ENCODE measurements around the gene TPCN2.

Gene TPCN2

DNA sequence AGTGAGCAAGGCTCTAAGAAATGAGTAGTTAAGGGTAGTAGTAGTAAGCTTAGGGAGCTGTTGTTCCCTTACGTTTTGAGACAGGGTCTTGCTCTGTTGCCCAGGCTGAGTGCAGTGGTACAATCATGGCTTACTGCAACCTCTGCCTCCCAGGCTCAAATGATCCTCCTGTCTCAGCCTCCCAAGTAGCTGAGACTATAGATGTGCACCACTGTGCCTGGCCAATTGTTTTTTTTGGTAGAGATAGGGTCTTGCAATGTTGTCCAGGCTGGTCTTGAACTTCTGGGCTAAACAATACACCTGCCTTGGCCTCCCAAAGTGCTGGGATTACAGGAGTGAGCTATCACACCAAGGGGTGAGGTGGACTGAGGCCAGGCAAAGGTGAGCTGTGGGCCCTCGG lies 117.0 kb downstream of the TPCN2 start:
- DNase-seq (ENCODE audit: low read depth in 2 of 2): no peak

DNA sequence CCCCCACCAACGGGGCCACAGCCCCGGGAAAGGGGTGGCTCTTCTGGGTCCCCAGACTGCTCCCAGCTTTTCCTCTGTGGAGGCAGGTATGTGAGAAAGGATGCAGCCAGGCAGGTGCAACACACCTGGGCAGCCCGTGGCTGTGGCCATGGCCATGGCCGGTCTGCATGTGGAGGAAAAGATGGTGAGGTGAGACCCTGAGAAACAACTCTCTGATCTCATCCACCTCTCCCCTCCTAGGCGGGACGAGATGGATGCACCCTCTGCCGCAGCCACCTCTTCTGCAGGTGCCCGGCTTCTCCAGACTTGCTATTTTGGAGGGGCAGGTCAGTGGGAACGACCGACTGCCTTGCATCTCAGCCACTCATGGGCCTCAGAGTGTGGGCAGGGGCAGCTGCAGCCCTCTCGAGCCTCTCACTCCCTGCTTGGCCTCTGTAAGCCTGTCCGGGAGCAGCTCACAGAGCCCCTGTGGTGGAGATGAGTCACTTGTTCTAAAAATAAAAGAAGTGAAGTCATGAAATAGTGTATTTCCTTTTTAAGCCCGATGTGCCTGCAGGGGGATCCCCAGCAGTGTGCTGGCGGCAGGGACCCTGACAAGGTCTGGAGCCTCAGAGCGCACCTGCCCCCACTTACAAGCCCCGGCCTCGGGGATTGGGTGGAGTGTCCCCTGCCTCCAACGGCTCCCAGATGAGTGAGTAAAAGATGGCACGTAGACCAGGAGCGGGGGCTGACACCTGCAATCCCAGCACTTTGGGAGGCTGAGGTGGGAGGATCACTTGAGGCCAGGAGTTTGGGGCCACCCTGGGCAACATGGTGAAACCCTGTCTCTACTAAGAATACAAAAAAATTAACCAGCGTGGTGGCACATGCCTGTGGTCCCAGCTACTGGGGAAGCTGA lies 117.7 kb downstream of the TPCN2 start:
- no peak for DNase-seq (ENCODE audit: low read depth in 2 of 2)

DNA sequence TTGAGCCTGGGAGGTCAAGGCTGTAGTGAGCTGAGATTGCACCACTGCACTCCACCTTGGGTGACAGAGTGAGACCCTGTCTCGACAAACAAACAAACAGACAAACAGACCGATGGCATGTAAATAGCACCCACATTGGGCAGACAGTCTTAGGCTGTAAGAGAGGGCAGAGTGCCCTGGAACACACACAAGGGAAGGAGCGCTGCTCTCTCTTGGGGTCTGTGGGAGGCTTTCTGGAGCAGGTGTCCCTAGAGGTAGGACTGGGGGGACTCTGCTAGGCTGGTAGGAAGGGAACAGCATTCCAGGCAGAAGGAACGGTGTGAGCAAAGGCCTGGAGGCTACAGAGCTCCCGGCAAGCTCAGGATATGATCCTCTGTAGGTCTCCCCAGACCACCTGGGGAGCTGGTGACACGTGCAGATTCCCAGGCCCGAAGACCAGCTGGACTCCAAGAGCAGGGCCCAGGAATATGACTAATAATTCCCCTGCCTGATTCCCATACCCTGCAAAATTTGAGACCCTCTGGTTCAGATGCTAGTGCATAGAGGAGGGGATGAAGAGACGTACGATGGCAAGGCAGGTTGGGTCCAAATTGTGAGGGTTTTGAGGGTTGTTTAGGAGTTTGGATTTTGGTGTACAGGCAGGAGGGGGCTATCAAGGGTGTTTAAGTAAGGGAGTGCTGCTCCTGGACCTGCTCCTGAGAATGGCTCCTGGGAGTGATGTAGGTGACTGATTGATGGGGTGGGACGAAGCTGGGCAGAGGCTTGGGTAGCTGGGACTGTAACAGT lies 118.6 kb downstream of the TPCN2 start:
- DNase-seq (ENCODE audit: low read depth in 2 of 2): no peak

DNA sequence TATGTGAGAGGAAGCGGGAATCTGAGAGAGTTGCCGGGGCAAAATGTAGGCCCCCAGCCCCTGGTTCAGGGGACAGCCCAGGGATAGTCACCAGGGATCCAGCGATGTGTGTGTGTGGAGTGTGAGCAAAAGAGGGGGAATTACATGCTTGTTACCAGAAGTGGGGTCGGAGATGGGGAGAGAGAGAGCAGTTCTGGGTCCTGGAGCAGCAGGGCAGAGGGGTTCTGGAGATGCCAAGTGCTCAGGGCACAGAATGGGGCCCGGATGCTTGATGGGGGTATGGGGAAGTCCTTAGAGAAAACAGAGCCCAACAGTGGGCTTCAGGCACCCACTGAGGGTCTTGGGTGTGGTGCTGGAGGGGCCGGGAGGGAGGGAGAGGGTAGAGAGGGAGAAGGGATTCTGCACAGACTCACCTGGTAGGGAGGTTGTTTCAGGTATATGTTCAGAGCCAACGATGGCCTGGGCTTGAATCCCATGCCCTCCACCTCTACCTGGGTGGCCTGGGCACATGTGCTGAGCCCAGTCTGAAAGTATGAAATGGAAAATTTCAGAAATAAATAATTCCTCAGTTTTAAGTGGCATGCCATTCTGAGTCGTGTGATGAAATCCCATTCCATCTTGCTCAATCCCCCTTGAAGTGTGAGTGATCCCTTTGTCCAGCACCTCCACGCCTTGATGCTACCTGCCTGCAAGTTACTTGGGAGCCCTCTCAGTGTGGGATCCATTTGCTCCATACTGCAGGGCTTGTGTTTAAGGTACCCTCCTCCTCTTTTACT lies 119.4 kb downstream of the TPCN2 start:
- DNase-seq (ENCODE audit: low read depth in 2 of 2): no peak

DNA sequence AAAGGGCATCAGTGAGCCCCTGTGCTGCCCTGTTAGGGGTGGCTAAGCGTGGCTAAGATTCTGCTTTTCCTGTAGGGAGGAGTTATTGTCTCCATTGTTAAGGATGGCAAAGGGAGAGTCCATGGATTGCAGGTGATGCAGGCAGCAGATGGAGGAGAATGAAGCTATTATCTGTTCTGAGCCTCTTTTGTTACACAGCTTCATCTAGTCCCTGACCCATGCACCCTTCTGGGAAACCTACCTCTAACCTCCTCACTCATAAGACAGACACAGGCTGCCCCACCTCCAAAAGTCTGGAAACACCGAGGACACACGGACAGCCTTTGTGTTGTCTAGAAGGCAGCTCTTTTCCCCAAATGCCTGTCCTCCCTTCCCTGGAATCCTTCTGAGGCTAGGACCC lies 120.7 kb downstream of the TPCN2 start:
- no peak for DNase-seq (ENCODE audit: low read depth in 2 of 2)

DNA sequence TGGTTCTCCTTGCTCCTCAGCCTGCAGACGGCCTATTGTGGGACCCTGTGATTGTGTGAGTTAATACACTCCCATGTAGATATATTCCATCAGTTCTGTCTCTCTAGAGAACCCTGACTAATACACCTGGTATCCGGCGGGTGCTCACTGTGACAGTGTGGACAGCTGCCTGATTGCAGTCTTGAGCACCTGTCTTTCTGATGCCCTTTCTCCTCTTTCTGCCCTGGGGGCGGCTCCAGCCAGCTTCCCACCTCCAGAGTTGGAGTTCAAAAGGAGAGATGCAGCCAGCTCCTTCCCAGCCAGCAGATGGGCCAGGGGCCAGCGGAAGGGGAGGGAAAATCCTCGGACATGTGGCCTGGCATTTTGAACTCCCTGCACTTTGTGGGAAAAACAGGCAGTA lies 122.0 kb downstream of the TPCN2 start:
- DNase-seq (ENCODE audit: low read depth in 2 of 2): no peak

DNA sequence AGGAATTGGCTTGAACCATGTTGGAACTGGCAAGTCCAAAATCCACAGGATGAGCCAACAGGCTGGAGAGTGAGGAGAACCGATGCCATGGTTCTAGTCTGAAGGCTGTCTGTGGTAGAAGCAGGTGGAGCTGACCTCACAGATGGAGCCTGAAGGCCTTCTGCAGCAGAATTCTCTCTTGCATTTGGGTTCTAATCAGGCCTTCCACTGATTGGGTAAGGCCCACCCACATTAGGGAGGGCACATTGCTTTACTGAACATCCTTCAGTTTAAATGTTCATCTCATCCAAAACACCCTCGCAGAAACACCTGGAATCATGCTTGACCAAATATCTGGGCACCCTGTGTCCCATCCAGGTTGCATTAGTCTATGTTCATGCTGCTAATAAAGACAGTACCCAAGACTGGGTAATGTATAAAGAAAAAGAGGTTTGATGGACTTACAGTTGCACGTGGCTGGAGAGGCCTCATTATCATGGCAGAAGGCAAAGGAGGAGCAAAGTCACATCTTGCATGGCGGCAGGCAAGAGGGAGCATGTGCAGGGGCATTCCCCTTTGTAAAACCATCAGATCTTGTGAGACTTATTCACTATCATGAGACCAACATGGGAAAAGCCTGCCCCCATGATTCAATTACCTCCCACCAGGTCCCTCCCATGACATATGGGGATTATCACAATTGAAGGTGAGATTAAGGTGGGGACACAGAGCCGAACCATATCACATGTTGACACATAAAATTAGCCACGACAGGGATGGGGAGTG lies 122.9 kb downstream of the TPCN2 start:
- DNase-seq (ENCODE audit: low read depth in 2 of 2): no peak

DNA sequence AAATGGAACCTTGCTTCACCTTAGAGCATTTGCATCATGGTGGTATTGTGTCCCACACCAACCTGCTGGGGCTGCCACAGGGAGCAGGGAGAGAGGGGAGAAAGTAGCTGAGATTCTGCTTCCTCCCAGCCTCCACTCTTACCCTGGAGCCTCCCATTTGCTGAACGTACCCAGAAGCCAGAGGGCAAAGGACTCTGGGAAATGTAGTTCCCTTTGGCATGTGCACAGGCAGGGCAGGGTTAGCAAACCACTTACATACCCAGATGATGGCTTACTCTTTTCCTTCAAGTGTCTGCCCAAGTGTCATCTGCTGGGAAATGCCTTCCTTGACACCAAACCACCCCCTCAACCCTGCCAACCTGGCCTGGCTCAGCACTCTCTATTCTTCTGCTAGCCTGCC lies 123.9 kb downstream of the TPCN2 start:
- DNase-seq (ENCODE audit: low read depth in 2 of 2): no peak

DNA sequence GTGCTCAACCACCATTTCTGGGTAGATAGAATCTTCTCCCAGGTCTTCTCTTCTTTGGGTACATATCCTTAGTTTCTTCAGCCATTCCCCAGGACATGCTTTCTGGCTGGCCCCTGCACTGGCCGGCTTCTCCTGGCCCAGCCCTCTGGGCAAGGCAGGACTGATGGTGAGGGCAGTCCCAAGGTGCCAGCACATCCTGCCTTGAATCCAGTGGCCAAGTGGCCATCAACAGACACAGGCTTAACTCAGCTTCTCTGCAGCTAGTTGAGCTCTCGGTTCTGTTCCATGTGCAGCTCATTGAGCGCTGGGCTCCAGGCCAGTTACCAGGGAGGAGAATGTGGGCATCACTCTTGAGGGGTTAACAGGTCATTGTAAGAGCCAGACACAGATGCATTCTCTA lies 124.6 kb downstream of the TPCN2 start:
- DNase-seq (ENCODE audit: low read depth in 2 of 2): no peak

DNA sequence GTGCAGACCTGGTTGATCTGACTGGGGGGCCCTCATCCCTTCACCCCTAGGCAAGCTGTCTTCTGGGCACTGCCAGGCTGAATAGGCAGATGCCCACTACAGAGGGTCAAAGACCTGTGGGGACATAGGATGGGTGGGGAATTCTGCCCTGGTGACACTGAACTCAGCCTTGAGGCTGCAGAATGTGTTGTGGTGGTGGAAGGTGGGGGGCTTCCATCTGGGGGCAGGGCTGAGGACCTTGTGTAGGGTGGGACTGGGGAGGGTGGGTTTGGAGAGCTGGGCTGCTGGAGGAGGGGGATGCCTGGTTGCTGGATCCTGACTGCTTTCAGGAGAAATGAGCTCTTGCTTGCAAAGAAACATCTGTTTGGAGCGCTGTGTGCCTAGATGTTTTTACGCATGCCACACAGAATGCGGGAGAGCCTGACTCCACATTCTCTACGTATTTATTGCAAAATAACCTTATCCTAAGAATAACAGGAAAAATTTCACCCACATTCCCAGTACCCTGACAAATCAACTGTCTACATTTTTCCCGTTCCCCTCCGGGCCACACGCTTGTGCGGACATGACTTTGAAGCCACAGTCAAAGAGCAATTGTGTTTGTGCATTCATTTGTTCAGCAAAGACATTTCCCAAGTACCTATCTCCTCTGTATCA lies 125.3 kb downstream of the TPCN2 start:
- DNase-seq (ENCODE audit: low read depth in 2 of 2): no peak

DNA sequence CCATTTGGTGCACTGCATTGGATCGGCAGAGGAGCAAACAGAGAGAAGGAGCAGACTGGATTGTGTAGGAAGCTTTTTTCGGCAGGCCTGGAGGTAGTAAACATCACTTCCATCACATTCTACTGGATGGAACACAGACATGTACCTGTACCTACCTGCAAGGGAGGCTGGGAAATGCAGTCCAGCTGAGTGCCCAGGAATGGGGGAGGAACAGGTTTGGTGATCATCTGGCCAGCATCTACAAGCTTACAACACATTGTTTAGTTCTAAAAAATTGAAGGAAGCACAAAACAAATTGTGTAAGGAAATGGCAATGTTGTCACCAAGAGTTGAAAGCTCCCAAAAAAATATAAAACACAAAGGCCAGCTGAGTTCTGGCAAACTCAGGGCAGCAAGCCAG lies 126.1 kb downstream of the TPCN2 start:
- DNase-seq (ENCODE audit: low read depth in 2 of 2): no peak

DNA sequence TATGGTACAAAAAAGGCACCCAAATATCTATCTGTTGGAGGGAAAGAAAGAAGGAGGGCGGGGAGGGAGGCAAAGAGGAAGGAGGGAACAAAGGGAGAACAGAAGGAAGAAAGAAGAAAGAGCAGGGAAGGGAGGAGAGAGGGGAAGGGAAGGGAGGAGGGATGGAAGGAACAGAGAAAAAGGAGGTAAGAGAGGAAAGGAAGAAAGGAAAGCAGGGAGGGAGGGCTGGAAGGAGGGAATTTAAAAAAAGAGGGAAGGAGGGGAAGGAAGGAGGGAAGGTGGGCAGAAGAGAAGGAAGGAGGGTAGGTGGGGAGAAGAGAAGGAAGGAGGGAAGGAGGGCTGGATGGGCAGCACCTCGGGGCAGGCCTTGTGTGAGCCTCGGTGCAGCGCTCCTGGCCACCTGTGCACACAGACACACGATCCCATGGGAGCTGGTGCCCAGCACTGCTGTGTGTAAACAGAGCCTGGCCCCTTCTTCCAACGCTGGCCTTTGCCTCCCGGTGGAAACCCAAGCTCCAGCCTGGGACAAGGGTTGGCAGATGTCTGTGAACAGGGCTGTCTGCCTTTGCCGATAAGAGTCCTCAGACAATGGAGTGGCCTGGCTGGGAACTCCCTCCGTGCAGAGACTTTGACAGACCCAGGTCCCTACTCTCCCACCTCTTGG lies 130.2 kb downstream of the TPCN2 start:
- no peak for DNase-seq (ENCODE audit: low read depth in 2 of 2)

DNA sequence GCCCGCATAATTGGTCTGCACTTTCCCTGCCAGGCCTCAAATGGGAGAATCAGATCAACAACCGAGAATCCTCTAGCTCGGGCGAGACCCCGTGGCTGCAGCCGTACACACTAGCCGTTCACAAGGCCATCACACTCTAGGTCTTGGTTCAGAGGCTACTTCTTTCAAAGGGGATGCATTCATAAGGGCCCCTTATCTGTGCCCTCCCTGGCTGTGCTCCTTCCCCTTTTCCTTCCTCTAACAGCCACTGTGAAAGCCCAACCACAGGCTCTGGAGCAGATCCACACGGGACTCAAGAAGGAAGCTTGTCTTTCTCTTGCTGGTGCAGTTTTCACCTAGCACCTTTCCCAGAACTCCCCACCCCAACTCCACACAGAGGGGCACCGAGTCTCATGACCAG lies 131.5 kb downstream of the TPCN2 start:
- no peak for DNase-seq (ENCODE audit: low read depth in 2 of 2)

DNA sequence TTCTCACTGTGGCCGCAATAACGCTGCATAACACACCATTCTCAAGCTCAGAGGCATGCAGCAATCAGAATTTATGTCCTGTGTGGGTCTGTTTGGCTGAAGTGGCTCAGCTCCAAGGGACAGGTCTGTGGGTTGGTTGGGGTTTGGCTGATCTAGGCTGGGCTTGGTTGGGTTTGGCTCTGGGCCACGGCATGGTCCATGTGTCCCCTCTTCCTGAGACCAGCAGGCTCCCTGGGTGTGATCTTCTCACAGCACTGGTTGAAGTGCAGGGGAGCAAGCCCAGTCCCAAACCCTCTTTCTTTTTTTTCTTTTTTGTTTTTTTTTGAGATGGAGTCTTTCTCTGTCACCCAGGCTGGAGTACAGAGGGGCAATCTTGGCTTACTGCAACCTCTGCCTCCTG lies 132.0 kb downstream of the TPCN2 start:
- DNase-seq (ENCODE audit: low read depth in 2 of 2): no peak

DNA sequence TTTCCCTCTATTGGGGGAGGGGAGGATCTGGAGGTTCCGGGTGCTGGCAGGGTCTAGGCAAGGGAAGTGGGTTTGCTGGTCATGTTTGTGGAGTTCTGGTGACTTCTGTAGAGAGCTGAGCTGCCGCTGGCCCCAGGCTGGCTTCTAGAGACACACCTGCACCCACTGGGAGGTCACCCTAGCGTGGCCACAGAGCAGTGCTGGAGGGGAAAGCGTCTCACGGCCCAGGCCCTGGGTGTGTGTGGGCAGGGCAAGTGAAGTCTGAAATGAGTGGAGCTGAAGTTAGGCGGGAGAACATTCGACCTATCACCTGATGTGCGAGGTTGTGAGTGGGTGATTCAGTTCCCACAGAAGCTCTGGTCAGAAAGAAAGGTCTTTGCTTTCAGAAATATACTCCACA lies 134.9 kb downstream of the TPCN2 start:
- DNase-seq (ENCODE audit: low read depth in 2 of 2): no peak
